ENCODE measurements around the gene SPEG. TPM values are rescaled to one million over a fixed set of nuclear protein-coding genes. Genes with fewer than 3 reads are reported as not detected.

SPEG gene
- total and polyA plus RNA-seq, 2 donors (not counting 3 experiments of a cell fraction or from before 2014, with no cell fraction given): 0.84 to 3.5 TPM

DNA sequence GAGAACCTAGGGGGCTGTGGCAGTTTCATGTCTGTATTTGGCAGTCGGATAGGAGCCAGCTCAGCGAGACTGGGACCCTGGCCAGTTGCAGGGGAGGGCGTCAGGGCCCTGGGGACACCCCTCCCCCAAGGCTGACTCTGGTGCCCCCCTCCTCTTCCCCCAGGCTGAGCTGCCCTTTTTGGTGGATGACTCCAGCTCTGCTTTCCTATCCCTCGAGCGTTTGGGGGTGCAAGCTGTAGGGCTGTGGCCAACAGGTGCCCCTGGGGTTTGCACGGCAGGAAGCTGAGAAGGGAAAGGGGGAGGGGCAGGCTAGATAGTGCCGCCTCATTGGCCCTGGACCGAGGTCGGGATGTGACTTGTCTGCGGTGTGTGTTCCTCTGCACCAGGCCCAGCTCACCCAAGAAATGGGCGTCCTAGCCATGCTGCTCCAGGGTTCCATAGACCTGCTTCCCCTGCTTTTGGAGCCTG, 26.4 kb downstream of the SPEG start:
- no peaks in the 10 kb centered on the region for H3K27me3 ChIP-seq (ENCODE audit: control insufficient read depth in 2 of 2, insufficient read depth in 2 of 2, low read length in 2 of 2)
- no peak overlapping the region for H3K4me2 ChIP-seq (ENCODE audit: insufficient read depth, low read length)
- ChIA-PET POLR2A (no interaction called here), CTCF (interaction anchor here (1.5 to 2.1 kb wide), 5 partner anchors 14 to 69 kb away, joined by 3 to 25 read pairs (median 5); a partner anchor contains a TSS)
- BruUV-seq (replicated peaks): no TSS peak
- H2AFZ ChIP-seq (ENCODE audit: low read depth, low read length): no peak overlapping the region
- dilution Hi-C loops (cut with MboI; ENCODE audit: extremely low pct_ligation_motif_present, low sequenced_read_pairs): no loop called here
- no peak overlapping the region for H3K9ac ChIP-seq (replicated peaks; ENCODE audit: extremely low read depth, insufficient read depth, low read length)
- TF ChIP-seq EZH2 (IDR thresholded peaks at IDR 0.05; ENCODE audit: borderline replicate concordance, low read depth, low read length, severe bottlenecking) (no peak), POLR2AphosphoS5 (IDR thresholded peaks at IDR 0.05; ENCODE audit: insufficient read depth, low read depth, low read length) (no peak), POLR2A (IDR thresholded peaks at IDR 0.05; ENCODE audit: low read depth, low read length) (no peak)
- TF ChIP-seq, protein P1, sequence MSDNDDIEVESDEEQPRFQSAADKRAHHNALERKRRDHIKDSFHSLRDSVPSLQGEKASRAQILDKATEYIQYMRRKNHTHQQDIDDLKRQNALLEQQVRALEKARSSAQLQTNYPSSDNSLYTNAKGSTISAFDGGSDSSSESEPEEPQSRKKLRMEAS (IDR thresholded peaks at IDR 0.05; ENCODE audit: insufficient read depth, insufficient read length): no peak
- H4K20me1 ChIP-seq (replicated peaks; ENCODE audit: control insufficient read depth, extremely low read depth, insufficient read depth, low read length): no peaks in the 10 kb centered on the region
- no peak for FAIRE-seq
- no peak for DNase-seq (ENCODE audit: low read depth, low spot score)
- H3K36me3 ChIP-seq (ENCODE audit: control insufficient read depth in 2 of 2, extremely low read depth in 1 of 2, insufficient read depth in 2 of 2, low read length in 2 of 2): no peaks in the 10 kb centered on the region
- H3K27ac ChIP-seq (ENCODE audit: insufficient read depth, low read depth, low read length): no peak overlapping the region
- no peaks in the 10 kb centered on the region for H3K4me1 ChIP-seq (ENCODE audit: control insufficient read depth, extremely low read depth, insufficient read depth, low read length)
- H3K9me3 ChIP-seq (replicated peaks; ENCODE audit: control insufficient read depth, insufficient read depth, low read length): no peaks in the 10 kb centered on the region
- no peaks in the 10 kb centered on the region for H3K79me2 ChIP-seq (ENCODE audit: control insufficient read depth, insufficient read depth, low read length)
- H3K9me1 ChIP-seq (replicated peaks; ENCODE audit: control insufficient read depth, extremely low read depth, insufficient read depth, low read length): no peaks in the 10 kb centered on the region
- H3K4me3 ChIP-seq (replicated peaks in 1 of 3; ENCODE audit: insufficient read depth in 1 of 3, low read depth in 1 of 3, low read length in 3 of 3): no peak overlapping the region
- intact Hi-C loops (cut with micrococcal nuclease): no loop called here

DNA sequence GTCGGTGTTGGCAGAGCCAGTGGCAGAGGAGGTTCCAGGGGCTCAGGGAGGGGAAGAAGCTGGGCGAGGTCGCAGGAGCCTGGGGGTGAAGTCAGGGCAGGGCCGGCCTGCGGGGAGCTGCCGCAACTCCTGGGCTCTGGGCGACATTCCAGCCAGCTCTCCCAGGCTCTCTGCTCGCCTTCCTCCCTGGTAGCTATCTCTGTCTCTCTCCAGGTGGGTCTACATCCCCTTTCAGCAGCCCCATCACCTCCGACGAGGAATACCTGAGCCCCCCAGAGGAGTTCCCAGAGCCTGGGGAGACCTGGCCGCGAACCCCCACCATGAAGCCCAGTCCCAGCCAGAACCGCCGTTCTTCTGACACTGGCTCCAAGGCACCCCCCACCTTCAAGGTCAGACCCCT, 27.0 kb downstream of the SPEG start:
- no TSS peak for BruUV-seq (replicated peaks)
- H3K9ac ChIP-seq (replicated peaks; ENCODE audit: extremely low read depth, insufficient read depth, low read length): no peak overlapping the region
- H3K4me2 ChIP-seq (ENCODE audit: insufficient read depth, low read length): no peak overlapping the region
- no peak overlapping the region for H3K4me3 ChIP-seq (replicated peaks in 1 of 3; ENCODE audit: insufficient read depth in 1 of 3, low read depth in 1 of 3, low read length in 3 of 3)
- H3K9me1 ChIP-seq (replicated peaks; ENCODE audit: control insufficient read depth, extremely low read depth, insufficient read depth, low read length): no peaks in the 10 kb centered on the region
- no peaks in the 10 kb centered on the region for H3K36me3 ChIP-seq (ENCODE audit: control insufficient read depth in 2 of 2, extremely low read depth in 1 of 2, insufficient read depth in 2 of 2, low read length in 2 of 2)
- intact Hi-C loops (cut with micrococcal nuclease) (no loop called here), dilution Hi-C loops (cut with MboI; ENCODE audit: extremely low pct_ligation_motif_present, low sequenced_read_pairs) (no loop called here)
- POLR2A ChIA-PET: no interaction called here
- no peaks in the 10 kb centered on the region for H4K20me1 ChIP-seq (replicated peaks; ENCODE audit: control insufficient read depth, extremely low read depth, insufficient read depth, low read length)
- FAIRE-seq (no peak), DNase-seq (ENCODE audit: low read depth, low spot score) (no peak)
- no peak overlapping the region for H2AFZ ChIP-seq (ENCODE audit: low read depth, low read length)
- no peaks in the 10 kb centered on the region for H3K4me1 ChIP-seq (ENCODE audit: control insufficient read depth, extremely low read depth, insufficient read depth, low read length)
- no peak for TF ChIP-seq JUN (IDR thresholded peaks at IDR 0.05; ENCODE audit: borderline replicate concordance, insufficient read depth, insufficient read length, low read depth)
- TF ChIP-seq EZH2 (IDR thresholded peaks at IDR 0.05; ENCODE audit: borderline replicate concordance, low read depth, low read length, severe bottlenecking): no peak
- no peak for TF ChIP-seq FOS (IDR thresholded peaks at IDR 0.05; ENCODE audit: borderline replicate concordance, insufficient read depth, low read length)
- TF ChIP-seq, protein P1 (IDR thresholded peaks at IDR 0.05; ENCODE audit: insufficient read depth, insufficient read length): no peak
- no peak for TF ChIP-seq POLR2AphosphoS5 (IDR thresholded peaks at IDR 0.05; ENCODE audit: insufficient read depth, low read depth, low read length)
- no peak for TF ChIP-seq POLR2A (IDR thresholded peaks at IDR 0.05; ENCODE audit: low read depth, low read length)
- TF ChIP-seq MYC (IDR thresholded peaks at IDR 0.05; ENCODE audit: low read depth, low read length): no peak
- TF ChIP-seq, protein P2, sequence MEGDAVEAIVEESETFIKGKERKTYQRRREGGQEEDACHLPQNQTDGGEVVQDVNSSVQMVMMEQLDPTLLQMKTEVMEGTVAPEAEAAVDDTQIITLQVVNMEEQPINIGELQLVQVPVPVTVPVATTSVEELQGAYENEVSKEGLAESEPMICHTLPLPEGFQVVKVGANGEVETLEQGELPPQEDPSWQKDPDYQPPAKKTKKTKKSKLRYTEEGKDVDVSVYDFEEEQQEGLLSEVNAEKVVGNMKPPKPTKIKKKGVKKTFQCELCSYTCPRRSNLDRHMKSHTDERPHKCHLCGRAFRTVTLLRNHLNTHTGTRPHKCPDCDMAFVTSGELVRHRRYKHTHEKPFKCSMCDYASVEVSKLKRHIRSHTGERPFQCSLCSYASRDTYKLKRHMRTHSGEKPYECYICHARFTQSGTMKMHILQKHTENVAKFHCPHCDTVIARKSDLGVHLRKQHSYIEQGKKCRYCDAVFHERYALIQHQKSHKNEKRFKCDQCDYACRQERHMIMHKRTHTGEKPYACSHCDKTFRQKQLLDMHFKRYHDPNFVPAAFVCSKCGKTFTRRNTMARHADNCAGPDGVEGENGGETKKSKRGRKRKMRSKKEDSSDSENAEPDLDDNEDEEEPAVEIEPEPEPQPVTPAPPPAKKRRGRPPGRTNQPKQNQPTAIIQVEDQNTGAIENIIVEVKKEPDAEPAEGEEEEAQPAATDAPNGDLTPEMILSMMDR (IDR thresholded peaks at IDR 0.05; ENCODE audit: extremely low read depth in 1 of 2, insufficient read depth in 1 of 2, low read depth in 1 of 2, low read length in 2 of 2): no peak
- no peak for TF ChIP-seq GATA2 (IDR thresholded peaks at IDR 0.05; ENCODE audit: insufficient read depth, insufficient read length, low read depth, low read length)
- CTCF ChIA-PET: interaction anchor here (1.5 to 2.1 kb wide), 5 partner anchors 14 to 68 kb away, joined by 3 to 25 read pairs (median 5); a partner anchor contains a TSS
- no peaks in the 10 kb centered on the region for H3K27me3 ChIP-seq (ENCODE audit: control insufficient read depth in 2 of 2, insufficient read depth in 2 of 2, low read length in 2 of 2)
- H3K27ac ChIP-seq (ENCODE audit: insufficient read depth, low read depth, low read length): no peak overlapping the region
- no peaks in the 10 kb centered on the region for H3K9me3 ChIP-seq (replicated peaks; ENCODE audit: control insufficient read depth, insufficient read depth, low read length)
- no peaks in the 10 kb centered on the region for H3K79me2 ChIP-seq (ENCODE audit: control insufficient read depth, insufficient read depth, low read length)
